ENCODE measurements around the gene AQP3.

DNA sequence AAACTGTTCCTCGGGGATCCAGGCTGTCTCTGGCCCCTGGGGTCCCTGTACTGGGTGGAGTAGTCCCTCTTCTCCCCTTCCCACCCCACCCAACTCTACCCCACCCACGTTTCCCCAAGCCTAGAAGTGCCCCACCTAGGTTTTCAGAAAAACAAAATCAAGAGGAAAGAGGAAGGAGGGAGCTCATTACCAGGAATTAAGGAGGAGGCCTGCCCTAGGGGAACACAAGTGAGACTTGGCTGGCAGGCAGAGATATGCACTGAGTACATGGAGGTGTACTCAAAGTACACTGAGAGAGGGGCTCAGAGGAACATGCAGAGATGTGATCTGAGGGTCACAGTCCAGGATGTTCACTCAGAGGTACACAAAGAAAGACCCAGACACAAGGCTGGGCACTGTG, 10.2 kb downstream of the AQP3 start:
- TF ChIP-seq, protein P1, sequence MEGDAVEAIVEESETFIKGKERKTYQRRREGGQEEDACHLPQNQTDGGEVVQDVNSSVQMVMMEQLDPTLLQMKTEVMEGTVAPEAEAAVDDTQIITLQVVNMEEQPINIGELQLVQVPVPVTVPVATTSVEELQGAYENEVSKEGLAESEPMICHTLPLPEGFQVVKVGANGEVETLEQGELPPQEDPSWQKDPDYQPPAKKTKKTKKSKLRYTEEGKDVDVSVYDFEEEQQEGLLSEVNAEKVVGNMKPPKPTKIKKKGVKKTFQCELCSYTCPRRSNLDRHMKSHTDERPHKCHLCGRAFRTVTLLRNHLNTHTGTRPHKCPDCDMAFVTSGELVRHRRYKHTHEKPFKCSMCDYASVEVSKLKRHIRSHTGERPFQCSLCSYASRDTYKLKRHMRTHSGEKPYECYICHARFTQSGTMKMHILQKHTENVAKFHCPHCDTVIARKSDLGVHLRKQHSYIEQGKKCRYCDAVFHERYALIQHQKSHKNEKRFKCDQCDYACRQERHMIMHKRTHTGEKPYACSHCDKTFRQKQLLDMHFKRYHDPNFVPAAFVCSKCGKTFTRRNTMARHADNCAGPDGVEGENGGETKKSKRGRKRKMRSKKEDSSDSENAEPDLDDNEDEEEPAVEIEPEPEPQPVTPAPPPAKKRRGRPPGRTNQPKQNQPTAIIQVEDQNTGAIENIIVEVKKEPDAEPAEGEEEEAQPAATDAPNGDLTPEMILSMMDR (IDR thresholded peaks at IDR 0.05 in 4 of 5, conservative IDR thresholded peaks at IDR 0.05 in 1 of 5), result no peak
- TF ChIP-seq POLR2A (IDR thresholded peaks at IDR 0.05), result no peak

Measured in gastrocnemius medialis (tissue), 4 donors.